Endodermal cell (in vitro differentiated cells): ENCODE data around the gene KRT15. TPM values are rescaled to one million over a fixed set of nuclear protein-coding genes. Genes with fewer than 3 reads are reported as not detected.

Experiments used
- DNase-seq: peaks from one replicate; pipeline ENCODE4 v3.0.0-alpha.2; 2017
- H3K27ac ChIP-seq: 2 replicates; pipeline ENCODE4 v1.5.1; 2013; ENCODE audit warnings: mild to moderate bottlenecking, low read depth, low read length, moderate library complexity
- H3K27me3 ChIP-seq: 2 replicates; pipeline ENCODE4 v1.6.1; 2013; ENCODE audit warnings: mild to moderate bottlenecking, low read length, moderate library complexity; ENCODE audit not compliant: insufficient read depth, control insufficient read depth, poor library complexity, severe bottlenecking
- H3K36me3 ChIP-seq: 2 replicates; pipeline ENCODE4 v1.7.0; 2013; ENCODE audit warnings: mild to moderate bottlenecking, low read length, moderate library complexity; ENCODE audit not compliant: control insufficient read depth, insufficient read depth
- H3K4me1 ChIP-seq: one replicate; pipeline ENCODE4 v1.7.0; 2013; ENCODE audit warnings: low read length; ENCODE audit not compliant: control insufficient read depth, insufficient read depth
- H3K4me3 ChIP-seq: 2 replicates; pipeline ENCODE4 v1.5.1; 2013; ENCODE audit warnings: mild to moderate bottlenecking, low read length, moderate library complexity
- H3K9ac ChIP-seq: 2 replicates; pipeline ENCODE4 v1.6.1; 2013; ENCODE audit warnings: mild to moderate bottlenecking, low read length, moderate library complexity; ENCODE audit not compliant: poor library complexity, severe bottlenecking; ENCODE audit errors: extremely low read depth
- H3K9me3 ChIP-seq: 2 replicates; pipeline ENCODE4 v1.6.1; 2013; ENCODE audit warnings: mild to moderate bottlenecking, low read length, moderate library complexity; ENCODE audit not compliant: control insufficient read depth
- H3K27ac Mint-ChIP-seq: 2 replicates; pipeline ENCODE4 v1.8.0; 2020; ENCODE audit warnings: mixed read lengths
- H3K27me3 Mint-ChIP-seq: 2 replicates; pipeline ENCODE4 v1.8.0; 2021; ENCODE audit warnings: mild to moderate bottlenecking, mixed read lengths; ENCODE audit not compliant: insufficient read depth
- H3K36me3 Mint-ChIP-seq: 2 replicates; pipeline ENCODE4 v1.8.0; 2020; ENCODE audit warnings: low read depth, mixed read lengths
- H3K4me1 Mint-ChIP-seq: 2 replicates; pipeline ENCODE4 v1.8.0; 2020; ENCODE audit warnings: mixed read lengths
- H3K4me3 Mint-ChIP-seq: 2 replicates; pipeline ENCODE4 v1.8.0; 2020; ENCODE audit warnings: mild to moderate bottlenecking, moderate library complexity, mixed read lengths
- H3K9me3 Mint-ChIP-seq: 2 replicates; pipeline ENCODE4 v1.8.0; 2020; ENCODE audit warnings: mild to moderate bottlenecking, mixed read lengths
- CTCF ChIP-seq: fragments of 200-600 bp; sonication (generic); conservative IDR thresholded peaks from 2 replicates; pipeline ENCODE4 v1.5.0; 2021; ENCODE audit warnings: antibody characterized with exemption, mild to moderate bottlenecking
- WGBS, 2 experiments: methylation state at CpG; one replicate each; pipeline versions ENCODE4 v1.1.5 to v1.1.7; 2013; ENCODE audit warnings: missing lambda C conversion rate in 2 of 2, mixed read lengths in 1 of 2; ENCODE audit not compliant: insufficient coverage in 1 of 2, insufficient read length in 1 of 2; 5-methylcytosine and 5-hydroxymethylcytosine counted together
- total RNA-seq, 2 donors: library from RNA; stranded (reverse); fragmentation: NEBNext Ultra II Directional in 1 of 2; extraction: Animal tissue kit (Norgen Biotek cat#: 25700) in 1 of 2; gene quantifications; 2 replicates in 1 of 2; 3 replicates in 1 of 2; pipeline ENCODE4 v1.2.1, GENCODE V29; 2021

KRT15 gene
- total RNA-seq, 2 donors from 2014 or later = 0.95 to 1.2 TPM

- Mint-ChIP-seq H3K4me1 (peaks cover 55% of the 10 kb centered on the region), H3K9me3 (no peaks in the 10 kb centered on the region), H3K27ac (peak overlapping the region; percentile 99), H3K36me3 (peaks cover 33% of the 10 kb centered on the region), H3K27me3 (no peaks in the 10 kb centered on the region), H3K4me3 (peak overlapping the region; percentile 98)
- Histone ChIP-seq H3K9ac (peak overlapping the region; percentile 39), H3K36me3 (peaks cover 27% of the 10 kb centered on the region), H3K4me3 (peak overlapping the region; percentile 94), H3K9me3 (no peaks in the 10 kb centered on the region), H3K27ac (no peak overlapping the region), H3K4me1 (peaks cover 19% of the 10 kb centered on the region), H3K27me3 (no peaks in the 10 kb centered on the region)
- WGBS, 2 experiments = 69 to 77% methylated on average over 6 to 10 of the region's 10 CpGs
- no peak for TF ChIP-seq CTCF
- DNase-seq = peak; percentile 84
These were observed 10.3 kb upstream of the KRT15 start for GRCh38 chr17:41528959-41529353.

- no peaks in the 10 kb centered on the region for H3K27me3 Mint-ChIP-seq
- Histone ChIP-seq H3K36me3 (peaks cover 40% of the 10 kb centered on the region), H3K4me1 (peaks cover 19% of the 10 kb centered on the region), H3K9ac (peak overlapping the region; percentile 89), H3K27me3 (no peaks in the 10 kb centered on the region), H3K27ac (no peak overlapping the region), H3K9me3 (no peaks in the 10 kb centered on the region), H3K4me3 (peak overlapping the region; percentile 94)
- 5% methylated on average over 16 to 62 of the region's 62 CpGs for WGBS, 2 experiments
- no peaks in the 10 kb centered on the region for H3K9me3 Mint-ChIP-seq
- H3K27ac Mint-ChIP-seq = peak overlapping the region; percentile 99
- peak; percentile 19 for TF ChIP-seq CTCF
- peak; percentile 84 for DNase-seq
- peaks cover 46% of the 10 kb centered on the region for H3K36me3 Mint-ChIP-seq
- H3K4me3 Mint-ChIP-seq = peak overlapping the region; percentile 98
- H3K4me1 Mint-ChIP-seq = peaks cover 44% of the 10 kb centered on the region
These were observed 8.7 kb upstream of the KRT15 start for GRCh38 chr17:41527063-41528023.

GRCh38 chr17:41524261-41524660, 5.6 kb upstream of the KRT15 start:
- H3K27me3 Mint-ChIP-seq = no peaks in the 10 kb centered on the region
- Histone ChIP-seq H3K27me3 (no peaks in the 10 kb centered on the region), H3K9me3 (no peaks in the 10 kb centered on the region), H3K36me3 (peaks cover 40% of the 10 kb centered on the region), H3K4me1 (peaks cover 4% of the 10 kb centered on the region), H3K4me3 (no peak overlapping the region), H3K27ac (no peak overlapping the region), H3K9ac (no peak overlapping the region)
- H3K4me3 Mint-ChIP-seq = no peak overlapping the region
- TF ChIP-seq CTCF = no peak
- WGBS, 2 experiments = 94 to 96% methylated on average over 9 to 11 of the region's 11 CpGs
- H3K4me1 Mint-ChIP-seq = peaks cover 34% of the 10 kb centered on the region
- H3K36me3 Mint-ChIP-seq = peaks cover 46% of the 10 kb centered on the region
- DNase-seq = no peak
- no peak overlapping the region for H3K27ac Mint-ChIP-seq
- no peaks in the 10 kb centered on the region for H3K9me3 Mint-ChIP-seq
